Measurements from ENCODE around the gene GPR156. TPM values are rescaled to one million over a fixed set of nuclear protein-coding genes. Genes with fewer than 3 reads are reported as not detected.

Gene GPR156
- total and polyA plus RNA-seq, 10 of the 15 experiments (the other 5 are each of a cell fraction or from before 2014, with no cell fraction given) = 0.08 to 0.15 (median 0.11) TPM; not detected in 6

- Histone ChIP-seq H3K36me3 (ENCODE audit: control insufficient read depth in 2 of 2, insufficient read depth in 2 of 2, low read length in 1 of 2) (peaks cover 3 to 6% of the 10 kb centered on the region in 2 experiments; a peak in 3 of 4 replicates), H3K27ac (ENCODE audit: control insufficient read depth, insufficient read depth) (no peak overlapping the region), H4K20me1 (ENCODE audit: control insufficient read depth, insufficient read depth) (no peaks in the 10 kb centered on the region), H3K4me3 (no peak overlapping the region), H3K9ac (ENCODE audit: control insufficient read depth, insufficient read depth, low read length) (no peak overlapping the region), H2AFZ (ENCODE audit: control insufficient read depth, low read depth, low read length) (no peak overlapping the region), H3K9me3 (replicated peaks; ENCODE audit: control insufficient read depth, insufficient read depth, low read length) (no peaks in the 10 kb centered on the region), H3K79me2 (ENCODE audit: control insufficient read depth, insufficient read depth, low read length) (no peaks in the 10 kb centered on the region), H3K4me2 (ENCODE audit: control insufficient read depth, insufficient read depth) (no peak overlapping the region), H3K27me3 (replicated peaks in 1 of 2; ENCODE audit: control insufficient read depth in 2 of 2, insufficient read depth in 2 of 2, low read length in 1 of 2) (no peaks in the 10 kb centered on the region), H3K4me1 (ENCODE audit: control insufficient read depth, insufficient read depth, low read length) (no peaks in the 10 kb centered on the region)
- SMC1A ChIA-PET (ENCODE audit: uncharacterized antibody, unreplicated experiment) = no interaction called here
- ATAC-seq (no peak), FAIRE-seq (no peak), DNase-seq (ENCODE audit: low read depth, low spot score) (no peak)
- TSS peak; percentile 27 for BruUV-seq (replicated peaks)
- CTCF ChIA-PET = no interaction called here
- in situ Hi-C loops (cut with MboI) (no loop called here), intact Hi-C loops (cut with micrococcal nuclease; ENCODE audit: unreplicated experiment) (no loop called here)
- POLR2A ChIA-PET = no interaction called here
- WGBS (ENCODE audit: insufficient coverage, insufficient replicate concordance, low lambda C conversion rate, missing lambda C conversion rate) = 100% methylated on average over 2 of the region's 2 CpGs
- TF ChIP-seq SKIL (IDR thresholded peaks at IDR 0.05; ENCODE audit: low read depth, poor library complexity, severe bottlenecking) = no peak
- no peak for TF ChIP-seq SMAD1 (IDR thresholded peaks at IDR 0.05; ENCODE audit: low read depth, partially characterized antibody)
- TF ChIP-seq E2F4 (IDR thresholded peaks at IDR 0.05; ENCODE audit: low read depth, low read length) = no peak
- TF ChIP-seq FOXK2 (IDR thresholded peaks at IDR 0.05) = no peak
- no peak for TF ChIP-seq ZNF217 (IDR thresholded peaks at IDR 0.05)
- no peak for TF ChIP-seq HDAC2 (IDR thresholded peaks at IDR 0.05)
- no peak for TF ChIP-seq RAD51 (IDR thresholded peaks at IDR 0.05)
- TF ChIP-seq ZNF384 (IDR thresholded peaks at IDR 0.05; ENCODE audit: borderline replicate concordance, low read depth, low read length) = no peak
- no peak for TF ChIP-seq EZH2 (IDR thresholded peaks at IDR 0.05; ENCODE audit: borderline replicate concordance, control insufficient read depth, low read depth, low read length)
- TF ChIP-seq BHLHE40 (IDR thresholded peaks at IDR 0.05; ENCODE audit: borderline replicate concordance in 1 of 2, low read depth in 2 of 2, low read length in 1 of 2) = no peak
- no peak for TF ChIP-seq SMAD5 (IDR thresholded peaks at IDR 0.05; ENCODE audit: low read depth)
- TF ChIP-seq USF1 (IDR thresholded peaks at IDR 0.05; ENCODE audit: borderline replicate concordance, extremely low read length, insufficient read depth, low read depth, low read length) = no peak
- TF ChIP-seq NR2C2 (IDR thresholded peaks at IDR 0.05; ENCODE audit: borderline replicate concordance, control insufficient read depth, insufficient read length, low read depth) = no peak
- no peak for TF ChIP-seq BMI1 (IDR thresholded peaks at IDR 0.05; ENCODE audit: borderline replicate concordance)
- RAD21 ChIA-PET (ENCODE audit: unreplicated experiment) = interaction anchor here (0.6 kb wide), 1 partner anchor 1237 kb away, joined by 3 read pairs; no protein-coding TSS in a partner anchor
Observed at GRCh38 chr3:120326784-120327183, 41.8 kb upstream of the GPR156 start.

All from GM12878 (cell line).